Loucy (cell line): ENCODE measurements around the gene FADS2.

Experiments used
- H2AFZ ChIP-seq: fragments of 200-600 bp; sonication (generic); 2 replicates; pipeline ENCODE4 v1.6.0; 2016; ENCODE audit warnings: antibody characterized with exemption, mild to moderate bottlenecking, low read length, moderate library complexity
- H3F3A ChIP-seq: fragments of 200-600 bp; 2 replicates; pipeline ENCODE4 v1.6.0; 2016; ENCODE audit warnings: antibody characterized with exemption, low read depth, mild to moderate bottlenecking
- H3K27me3 ChIP-seq: fragments of 200-600 bp; sonication (generic); 2 replicates; pipeline ENCODE4 v1.6.1; 2014; ENCODE audit warnings: low read length, mild to moderate bottlenecking; ENCODE audit not compliant: insufficient read depth, poor library complexity, severe bottlenecking
- H3K36me3 ChIP-seq: fragments of 200-600 bp; sonication (generic); 2 replicates; pipeline ENCODE4 v1.6.1; 2016; ENCODE audit warnings: low read length; ENCODE audit not compliant: insufficient read depth
- H3K4me1 ChIP-seq: fragments of 200-600 bp; sonication (generic); 2 replicates; pipeline ENCODE4 v1.5.1; 2014; ENCODE audit warnings: low read length, mild to moderate bottlenecking; ENCODE audit not compliant: insufficient read depth, poor library complexity, severe bottlenecking
- H3K4me2 ChIP-seq: fragments of 200-600 bp; sonication (generic); 2 replicates; pipeline ENCODE4 v1.6.0; 2014; ENCODE audit warnings: antibody characterized with exemption, low read length, low read depth, mild to moderate bottlenecking; ENCODE audit not compliant: poor library complexity, severe bottlenecking
- H3K4me3 ChIP-seq: fragments of 200-600 bp; sonication (generic); 2 replicates; pipeline ENCODE4 v1.5.1; 2014; ENCODE audit warnings: low read length, mild to moderate bottlenecking, mixed read lengths; ENCODE audit not compliant: poor library complexity, severe bottlenecking
- H3K79me2 ChIP-seq: fragments of 200-600 bp; sonication (generic); 2 replicates; pipeline ENCODE4 v1.6.1; 2014; ENCODE audit warnings: low read length; ENCODE audit not compliant: insufficient read depth
- H3K9ac ChIP-seq: fragments of 200-600 bp; sonication (generic); 2 replicates; pipeline ENCODE4 v1.6.0; 2014; ENCODE audit warnings: mild to moderate bottlenecking, low read depth, low read length, moderate library complexity; ENCODE audit not compliant: poor library complexity, severe bottlenecking
- H3K9me2 ChIP-seq: fragments of 200-600 bp; sonication (generic); replicated peaks from 2 replicates; pipeline ENCODE4 v1.6.1; 2016; ENCODE audit warnings: low read depth, low read length, mixed read lengths
- H3K9me3 ChIP-seq: fragments of 200-600 bp; sonication (generic); 2 replicates; pipeline ENCODE4 v1.6.1; 2014; ENCODE audit warnings: mild to moderate bottlenecking, antibody characterized with exemption, low read length, low read depth; ENCODE audit not compliant: insufficient read depth
- H4K20me1 ChIP-seq: fragments of 200-600 bp; sonication (generic); 2 replicates; pipeline ENCODE4 v1.6.0; 2014; ENCODE audit warnings: antibody characterized with exemption, low read length, mild to moderate bottlenecking; ENCODE audit not compliant: insufficient read depth, poor library complexity, severe bottlenecking
- EZH2phosphoT487 ChIP-seq: fragments of 200-600 bp; IDR thresholded peaks from 2 replicates; pipeline ENCODE4 v1.6.1; 2018; ENCODE audit warnings: antibody characterized with exemption, mild to moderate bottlenecking, moderate library complexity, borderline replicate concordance
- TF ChIP-seq, protein P1 (sequence below): fragments of 200-600 bp; sonication (generic); conservative IDR thresholded peaks from 2 replicates; pipeline ENCODE4 v1.5.1; 2014; ENCODE audit warnings: mild to moderate bottlenecking, antibody characterized with exemption, low read length

FADS2 gene

DNA sequence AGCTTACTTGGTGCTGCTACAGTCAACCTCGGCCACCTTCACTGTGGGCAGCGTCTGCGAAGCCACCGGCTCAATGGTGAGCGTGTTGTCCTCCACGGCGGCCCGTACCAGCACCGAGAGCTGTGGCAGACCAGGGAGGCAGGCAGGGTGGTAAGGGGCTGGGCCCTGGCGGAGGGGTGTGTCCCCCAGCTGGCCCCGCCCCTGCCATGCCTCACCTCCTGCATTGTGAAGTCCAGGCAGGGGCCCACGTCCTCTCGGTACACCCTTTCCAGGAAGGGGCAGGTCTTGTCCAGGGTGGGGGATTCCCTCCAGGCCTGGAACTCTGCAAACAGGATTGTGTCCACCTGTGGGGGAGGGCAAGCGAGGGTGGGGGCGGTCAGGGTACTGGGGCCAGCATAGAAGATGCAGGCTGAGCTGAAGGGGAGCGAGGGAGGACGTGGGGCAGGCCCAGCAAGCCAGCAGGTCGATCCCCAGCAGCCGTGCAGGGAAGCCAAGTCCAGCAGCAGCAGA lies 76.5 kb downstream of the FADS2 start:
- H3K4me3 ChIP-seq = no peak overlapping the region
- no peaks in the 10 kb centered on the region for H3K9me3 ChIP-seq
- no peaks in the 10 kb centered on the region for H3K79me2 ChIP-seq
- no peak overlapping the region for H3K4me2 ChIP-seq
- no peaks in the 10 kb centered on the region for H3F3A ChIP-seq
- H3K36me3 ChIP-seq = no peaks in the 10 kb centered on the region
- no peaks in the 10 kb centered on the region for H3K27me3 ChIP-seq
- H2AFZ ChIP-seq = no peak overlapping the region
- TF ChIP-seq EZH2phosphoT487 = no peak
- TF ChIP-seq, protein P1, sequence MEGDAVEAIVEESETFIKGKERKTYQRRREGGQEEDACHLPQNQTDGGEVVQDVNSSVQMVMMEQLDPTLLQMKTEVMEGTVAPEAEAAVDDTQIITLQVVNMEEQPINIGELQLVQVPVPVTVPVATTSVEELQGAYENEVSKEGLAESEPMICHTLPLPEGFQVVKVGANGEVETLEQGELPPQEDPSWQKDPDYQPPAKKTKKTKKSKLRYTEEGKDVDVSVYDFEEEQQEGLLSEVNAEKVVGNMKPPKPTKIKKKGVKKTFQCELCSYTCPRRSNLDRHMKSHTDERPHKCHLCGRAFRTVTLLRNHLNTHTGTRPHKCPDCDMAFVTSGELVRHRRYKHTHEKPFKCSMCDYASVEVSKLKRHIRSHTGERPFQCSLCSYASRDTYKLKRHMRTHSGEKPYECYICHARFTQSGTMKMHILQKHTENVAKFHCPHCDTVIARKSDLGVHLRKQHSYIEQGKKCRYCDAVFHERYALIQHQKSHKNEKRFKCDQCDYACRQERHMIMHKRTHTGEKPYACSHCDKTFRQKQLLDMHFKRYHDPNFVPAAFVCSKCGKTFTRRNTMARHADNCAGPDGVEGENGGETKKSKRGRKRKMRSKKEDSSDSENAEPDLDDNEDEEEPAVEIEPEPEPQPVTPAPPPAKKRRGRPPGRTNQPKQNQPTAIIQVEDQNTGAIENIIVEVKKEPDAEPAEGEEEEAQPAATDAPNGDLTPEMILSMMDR = no peak
- no peak overlapping the region for H3K9ac ChIP-seq
- H4K20me1 ChIP-seq = no peaks in the 10 kb centered on the region
- H3K4me1 ChIP-seq = peaks cover 5% of the 10 kb centered on the region
- H3K9me2 ChIP-seq = no peaks in the 10 kb centered on the region

DNA sequence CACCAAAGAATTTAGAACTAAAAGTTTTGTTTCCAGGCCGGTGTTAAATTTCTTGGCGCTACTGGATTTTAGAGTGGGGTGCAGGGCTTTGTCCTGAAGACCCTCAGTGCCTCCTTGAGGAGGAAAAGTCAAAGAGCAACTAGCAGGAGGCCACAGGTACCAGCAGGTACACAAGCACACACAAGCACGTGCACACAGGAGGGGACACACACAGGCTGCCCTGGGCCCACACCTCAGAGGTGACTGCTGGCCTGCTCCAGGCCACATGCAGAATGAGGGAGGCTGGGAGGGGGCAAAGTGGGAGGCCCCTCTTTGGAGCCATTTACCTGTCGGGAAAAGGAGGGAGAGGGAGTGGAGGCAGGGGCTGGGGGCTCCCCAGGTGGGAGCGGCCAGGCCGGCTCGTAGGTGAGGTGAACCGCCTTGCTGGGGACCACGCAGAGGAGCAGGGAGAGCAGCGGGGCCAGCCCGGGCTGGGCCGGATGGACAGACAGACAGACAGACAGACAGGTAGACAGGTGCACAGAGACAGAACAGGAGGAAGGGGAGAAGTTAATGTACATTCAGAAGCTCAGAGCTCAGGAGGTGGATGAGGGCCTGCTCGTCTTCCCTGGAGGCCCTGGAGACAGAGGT lies 77.1 kb downstream of the FADS2 start:
- Histone ChIP-seq H3K4me1 (peaks cover 5% of the 10 kb centered on the region), H4K20me1 (no peaks in the 10 kb centered on the region), H3K9ac (no peak overlapping the region), H3K9me3 (no peaks in the 10 kb centered on the region), H3K27me3 (no peaks in the 10 kb centered on the region), H3K4me3 (no peak overlapping the region), H3K4me2 (no peak overlapping the region), H3K79me2 (no peaks in the 10 kb centered on the region), H2AFZ (no peak overlapping the region), H3K9me2 (no peaks in the 10 kb centered on the region), H3F3A (no peaks in the 10 kb centered on the region), H3K36me3 (no peaks in the 10 kb centered on the region)
- no peak for TF ChIP-seq EZH2phosphoT487
- TF ChIP-seq, protein P1 = no peak

DNA sequence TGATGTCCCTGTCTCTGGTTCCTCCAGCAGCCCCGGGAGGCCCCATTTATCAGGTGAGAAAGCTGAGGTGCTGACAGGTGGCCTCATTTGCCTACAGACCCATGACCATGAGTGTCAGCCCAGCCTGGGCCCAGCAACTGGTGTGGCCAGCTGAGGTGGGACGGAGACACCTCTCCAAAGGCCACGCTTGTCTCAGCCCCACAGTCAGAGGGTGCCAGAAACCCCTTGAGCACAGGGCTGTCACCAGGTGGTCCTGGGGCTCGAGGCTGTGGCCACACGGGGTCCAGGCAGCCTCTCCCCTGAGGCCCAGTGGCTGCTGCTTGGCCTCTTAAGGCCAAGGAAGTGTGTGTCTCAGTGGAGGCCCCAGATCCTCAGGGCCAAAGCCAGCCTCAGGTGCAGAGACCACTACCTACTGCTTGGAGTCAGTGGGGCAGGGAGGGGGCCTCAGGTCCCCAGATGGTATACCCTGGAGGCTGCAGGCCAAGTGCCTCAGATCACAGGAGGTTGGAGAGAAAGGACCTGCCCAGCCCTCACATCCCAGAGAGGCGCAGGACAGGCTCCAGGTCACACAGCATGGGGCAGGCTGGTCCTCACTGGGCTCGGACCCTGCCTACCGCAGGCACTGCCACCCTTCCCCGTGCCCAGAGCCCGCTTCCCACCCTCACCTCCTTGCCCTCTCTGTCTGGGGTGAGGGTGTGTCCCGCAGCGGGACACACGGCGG lies 77.9 kb downstream of the FADS2 start:
- no peaks in the 10 kb centered on the region for H3K27me3 ChIP-seq
- H2AFZ ChIP-seq = no peak overlapping the region
- H3K4me1 ChIP-seq = peaks cover 5% of the 10 kb centered on the region
- no peak overlapping the region for H3K9ac ChIP-seq
- no peak overlapping the region for H3K4me3 ChIP-seq
- no peaks in the 10 kb centered on the region for H3K36me3 ChIP-seq
- H3K9me3 ChIP-seq = no peaks in the 10 kb centered on the region
- TF ChIP-seq, protein P1 = no peak
- no peaks in the 10 kb centered on the region for H3K79me2 ChIP-seq
- no peak overlapping the region for H3K4me2 ChIP-seq
- no peaks in the 10 kb centered on the region for H3F3A ChIP-seq
- no peaks in the 10 kb centered on the region for H3K9me2 ChIP-seq
- H4K20me1 ChIP-seq = no peaks in the 10 kb centered on the region
